ENCODE data around the gene TRPC4.

Gene TRPC4

GRCh38 chr13:37707739-37708500 lies 161.7 kb downstream of the TRPC4 start:
- DNase-seq (ENCODE audit: low read depth) = no peak
- H3K4me3 ChIP-seq (ENCODE audit: low read depth, low read length) = no peak overlapping the region
- TF ChIP-seq MYC (IDR thresholded peaks at IDR 0.05; ENCODE audit: low read depth, low read length) = no peak

DNA sequence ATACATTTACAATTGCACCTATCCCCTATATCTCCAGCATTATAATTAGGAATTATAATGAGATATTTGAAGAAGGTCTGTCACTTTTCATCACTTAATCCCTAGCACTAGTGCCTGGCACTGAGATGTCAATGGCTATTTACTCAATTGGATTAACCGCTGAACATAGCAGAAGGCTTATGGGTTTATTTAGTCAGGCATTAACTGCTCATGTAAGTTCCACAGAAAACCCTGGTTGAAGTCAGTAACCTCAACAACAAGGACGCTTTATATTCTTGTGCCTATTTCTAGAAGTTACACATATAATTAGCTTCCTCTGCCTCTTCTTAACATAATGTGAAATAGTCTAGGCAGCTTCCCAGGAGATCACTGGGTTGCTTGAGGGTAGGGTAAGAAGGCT lies 163.5 kb downstream of the TRPC4 start:
- TF ChIP-seq CTCF (IDR thresholded peaks at IDR 0.05; ENCODE audit: low read depth, low read length) (no peak), MYC (IDR thresholded peaks at IDR 0.05; ENCODE audit: low read depth, low read length) (no peak), MAX (IDR thresholded peaks at IDR 0.05; ENCODE audit: low read depth, low read length) (no peak), POLR2A (IDR thresholded peaks at IDR 0.05; ENCODE audit: extremely low read depth, insufficient read length) (no peak)
- no peak for DNase-seq (ENCODE audit: low read depth)
- H3K4me3 ChIP-seq (ENCODE audit: low read depth, low read length) = no peak overlapping the region

DNA sequence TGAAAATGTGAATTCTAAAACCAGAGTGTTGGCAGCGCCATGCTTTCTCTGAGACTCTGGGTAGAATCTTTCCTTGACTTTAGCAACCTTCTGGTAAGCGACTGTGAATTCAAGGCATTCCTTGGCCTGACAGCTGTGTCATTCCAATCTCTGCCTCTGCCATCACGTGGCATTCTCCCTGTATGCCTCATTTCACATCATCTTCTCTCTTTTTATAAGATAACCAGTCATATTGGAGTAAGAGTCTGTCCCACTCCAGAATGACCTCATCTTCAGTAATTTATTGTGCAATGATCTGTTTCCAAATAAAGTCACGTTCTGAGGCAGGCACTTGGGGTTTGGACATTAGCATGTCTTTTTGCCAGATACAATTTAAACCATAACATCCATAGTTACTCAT lies 167.6 kb downstream of the TRPC4 start:
- TF ChIP-seq POLR2A (IDR thresholded peaks at IDR 0.05; ENCODE audit: extremely low read depth, insufficient read length) (no peak), CTCF (IDR thresholded peaks at IDR 0.05; ENCODE audit: low read depth, low read length) (no peak), MAX (IDR thresholded peaks at IDR 0.05; ENCODE audit: low read depth, low read length) (no peak), MYC (IDR thresholded peaks at IDR 0.05; ENCODE audit: low read depth, low read length) (no peak)
- DNase-seq (ENCODE audit: low read depth) = no peak
- no peak overlapping the region for H3K4me3 ChIP-seq (ENCODE audit: low read depth, low read length)

- no peak for DNase-seq (ENCODE audit: low read depth)
- TF ChIP-seq MYC (IDR thresholded peaks at IDR 0.05; ENCODE audit: low read depth, low read length) (no peak), CTCF (IDR thresholded peaks at IDR 0.05; ENCODE audit: low read depth, low read length) (no peak), MAX (IDR thresholded peaks at IDR 0.05; ENCODE audit: low read depth, low read length) (no peak), POLR2A (IDR thresholded peaks at IDR 0.05; ENCODE audit: extremely low read depth, insufficient read length) (no peak)
- no peak overlapping the region for H3K4me3 ChIP-seq (ENCODE audit: low read depth, low read length)
Observed at GRCh38 chr13:37701306-37701705, 168.3 kb downstream of the TRPC4 start.

DNA sequence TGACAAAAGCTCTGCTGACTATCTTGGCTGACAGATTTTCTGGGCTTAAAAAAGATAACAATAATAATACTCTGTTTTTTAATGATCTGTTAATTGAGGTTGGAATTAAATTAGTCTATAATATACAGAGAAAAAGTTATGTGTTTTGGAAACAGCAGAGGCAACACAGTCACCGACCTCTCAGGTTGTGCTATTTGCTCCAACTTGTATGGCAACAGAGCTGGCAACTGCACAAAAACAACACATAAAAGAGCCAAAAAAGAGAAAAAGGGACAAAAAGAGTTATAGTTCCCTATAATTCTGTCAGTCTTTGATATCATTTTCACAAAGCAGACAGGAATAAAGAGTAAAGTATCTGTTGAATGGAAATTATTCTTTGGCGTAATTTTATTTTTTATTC lies 168.7 kb downstream of the TRPC4 start:
- no peak for TF ChIP-seq POLR2A (IDR thresholded peaks at IDR 0.05; ENCODE audit: extremely low read depth, insufficient read length)
- no peak for TF ChIP-seq MAX (IDR thresholded peaks at IDR 0.05; ENCODE audit: low read depth, low read length)
- no peak for TF ChIP-seq CTCF (IDR thresholded peaks at IDR 0.05; ENCODE audit: low read depth, low read length)
- TF ChIP-seq MYC (IDR thresholded peaks at IDR 0.05; ENCODE audit: low read depth, low read length) = no peak
- DNase-seq (ENCODE audit: low read depth) = no peak
- H3K4me3 ChIP-seq (ENCODE audit: low read depth, low read length) = no peak overlapping the region

DNA sequence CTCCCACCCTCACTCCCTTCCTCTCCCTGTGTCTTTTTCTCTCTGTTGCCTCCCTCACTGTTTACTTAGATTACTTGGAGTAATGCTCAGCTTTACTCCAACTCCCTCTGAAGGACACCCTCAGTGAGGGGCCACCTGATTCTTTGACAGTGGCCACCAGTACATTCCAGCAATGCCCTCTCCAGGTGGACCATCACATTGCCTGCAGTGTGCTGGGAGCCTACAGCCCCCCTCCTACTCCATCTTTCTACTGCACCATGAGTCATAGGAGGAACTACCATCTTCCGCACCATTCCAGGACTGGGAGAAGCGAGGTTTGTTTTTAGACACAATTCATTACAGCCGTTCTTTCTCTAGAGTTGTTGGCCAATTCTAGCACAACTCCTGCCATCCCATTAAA lies 174.4 kb downstream of the TRPC4 start:
- no peak overlapping the region for H3K4me3 ChIP-seq (ENCODE audit: low read depth, low read length)
- TF ChIP-seq POLR2A (IDR thresholded peaks at IDR 0.05; ENCODE audit: extremely low read depth, insufficient read length) = no peak
- no peak for TF ChIP-seq CTCF (IDR thresholded peaks at IDR 0.05; ENCODE audit: low read depth, low read length)
- no peak for TF ChIP-seq MAX (IDR thresholded peaks at IDR 0.05; ENCODE audit: low read depth, low read length)
- no peak for TF ChIP-seq MYC (IDR thresholded peaks at IDR 0.05; ENCODE audit: low read depth, low read length)
- DNase-seq (ENCODE audit: low read depth) = no peak
